HCT116 (cell line): ENCODE results near the gene TALDO1. TPM values are rescaled to one million over a fixed set of nuclear protein-coding genes. Genes with fewer than 3 reads are reported as not detected.

Source experiments
- ATAC-seq: fragments of 200-7000 bp; cut with Tn5 transposase; 2 replicates; pipeline ENCODE4 v1.9.1; 2020; ENCODE audit warnings: mild to moderate bottlenecking, moderate library complexity
- BruUV-seq: library from RNA; stranded (reverse); fragments of 400-500 nt; replicated peaks from 2 replicates; lab custom pipeline; 2021; lab: Mats Ljungman, UMichigan
- CTCF ChIA-PET: fragments of 300-600 bp; sonication (Branson Sonifier 250); formaldehyde crosslinking; loops from one replicate; lab custom pipeline; 2021; ENCODE audit warnings: antibody characterized with exemption; lab: Charles Lee
- POLR2A ChIA-PET: fragments of 300-600, 350-600 bp; sonication (Branson Sonifier 250); formaldehyde crosslinking; loops from one replicate; lab custom pipeline; 2021; ENCODE audit warnings: antibody characterized with exemption; lab: Charles Lee
- RAD21 ChIA-PET, 2 experiments: fragments of 300-600 bp; sonication (Branson Sonifier 250); formaldehyde crosslinking; loops; one replicate each; lab custom pipeline; 2023; ENCODE audit warnings: low total read pairs in 2 of 2; ENCODE audit not compliant: uncharacterized antibody in 2 of 2, unreplicated experiment in 2 of 2, low non-redundant PET in 1 of 2; lab: Charles Lee
- DNase-seq: peaks from one replicate; pipeline ENCODE4 v3.0.0-alpha.2; 2010; ENCODE audit warnings: low read depth, low spot score
- H2AFZ ChIP-seq: fragments of 200-600 bp; shearing (Covaris generic), sonication (generic); 2 replicates; pipeline ENCODE4 v1.6.1; 2017; ENCODE audit warnings: low read depth, mixed run types, mixed read lengths, antibody characterized with exemption, low read length; ENCODE audit not compliant: poor library complexity, severe bottlenecking
- H3K27ac ChIP-seq: 2 replicates; pipeline ENCODE4 v1.5.1; 2012; ENCODE audit warnings: low read depth, low read length
- H3K27me3 ChIP-seq: fragments of 200-600 bp; sonication (generic); 2 replicates; pipeline ENCODE4 v1.6.1; 2016; ENCODE audit warnings: mixed run types, low read length, mixed read lengths; ENCODE audit not compliant: insufficient read depth
- H3K36me3 ChIP-seq, 2 experiments: fragments of 200-500 bp in 1 of 2; fragments of 200-600 bp in 1 of 2; sonication (Bioruptor generic) in 1 of 2; sonication (generic) in 1 of 2; 2 replicates each; pipeline versions ENCODE4 v1.5.1 to v1.6.1; 2014 to 2016; ENCODE audit warnings: low read length in 2 of 2, inconsistent platforms in 1 of 2, mixed read lengths in 1 of 2, mixed run types in 1 of 2; ENCODE audit not compliant: insufficient read depth in 2 of 2, control insufficient read depth in 1 of 2
- H3K4me1 ChIP-seq, 2 experiments: fragments of 200-600 bp in 1 of 2; sonication (generic) in 1 of 2; 2 replicates each; pipeline versions ENCODE4 v1.5.1 to v1.6.1; 2012 to 2017; ENCODE audit warnings: low read length in 2 of 2, inconsistent platforms in 1 of 2, mild to moderate bottlenecking in 1 of 2, mixed read lengths in 1 of 2, mixed run types in 1 of 2, moderate library complexity in 1 of 2; ENCODE audit not compliant: insufficient read depth in 2 of 2, control insufficient read depth in 1 of 2
- H3K4me2 ChIP-seq: fragments of 200-600 bp; sonication (generic); 2 replicates; pipeline ENCODE4 v1.6.1; 2017; ENCODE audit warnings: mixed run types, low read length, mixed read lengths
- H3K4me3 ChIP-seq, 2 experiments: fragments of 200-600 bp in 1 of 2; sonication (generic) in 1 of 2; replicated peaks in 1 of 2; 2 replicates each; pipeline ENCODE4 v1.5.1; 2011 to 2016; ENCODE audit warnings: low read length in 2 of 2, control low read depth in 1 of 2, low read depth in 1 of 2, mild to moderate bottlenecking in 1 of 2, mixed read lengths in 1 of 2, mixed run types in 1 of 2
- H3K79me2 ChIP-seq: fragments of 200-600 bp; sonication (generic); 2 replicates; pipeline ENCODE4 v1.6.1; 2017; ENCODE audit warnings: mild to moderate bottlenecking, mixed run types, low read length, moderate library complexity, mixed read lengths; ENCODE audit not compliant: insufficient read depth
- H3K9ac ChIP-seq: fragments of 200-600 bp; sonication (generic); 2 replicates; pipeline ENCODE4 v1.6.1; 2016; ENCODE audit warnings: low read length, mixed read lengths
- H3K9me2 ChIP-seq: fragments of 200-600 bp; sonication (generic), shearing (Covaris generic); 2 replicates; pipeline ENCODE4 v1.6.1; 2017; ENCODE audit warnings: mixed run types, mild to moderate bottlenecking, moderate library complexity; ENCODE audit not compliant: insufficient read depth
- H3K9me3 ChIP-seq, 2 experiments: fragments of 200-500 bp in 1 of 2; fragments of 200-600 bp in 1 of 2; sonication (Bioruptor generic) in 1 of 2; sonication (generic) in 1 of 2; 2 replicates each; pipeline ENCODE4 v1.6.1; 2014 to 2017; ENCODE audit warnings: low read length in 2 of 2, mixed read lengths in 2 of 2, inconsistent platforms in 1 of 2, low read depth in 1 of 2, mild to moderate bottlenecking in 1 of 2, mixed run types in 1 of 2, moderate library complexity in 1 of 2; ENCODE audit not compliant: control insufficient read depth in 1 of 2, insufficient read depth in 1 of 2
- H4K20me1 ChIP-seq: fragments of 200-600 bp; sonication (generic), shearing (Covaris generic); 2 replicates; pipeline ENCODE4 v1.6.1; 2017; ENCODE audit warnings: mixed run types, mild to moderate bottlenecking, moderate library complexity; ENCODE audit not compliant: insufficient read depth
- CBX3 ChIP-seq: IDR thresholded peaks from 2 replicates; pipeline ENCODE4 v1.6.1; 2012; ENCODE audit warnings: low read depth
- CEBPB ChIP-seq: IDR thresholded peaks from 2 replicates; pipeline ENCODE4 v1.6.1; 2012; ENCODE audit warnings: low read depth
- CTCF ChIP-seq, 3 experiments: fragments of 200-600 bp in 1 of 3; sonication (generic) in 1 of 3; IDR thresholded peaks in 2 of 3; conservative IDR thresholded peaks in 1 of 3; 2 replicates each; pipeline ENCODE4 v1.5.1; 2012 to 2017; ENCODE audit warnings: low read depth in 2 of 3, low read length in 2 of 3, antibody characterized with exemption in 1 of 3, borderline replicate concordance in 1 of 3, control low read depth in 1 of 3, mild to moderate bottlenecking in 1 of 3, mixed read lengths in 1 of 3, mixed run types in 1 of 3, moderate library complexity in 1 of 3; ENCODE audit not compliant: insufficient read depth in 1 of 3
- ELF1 ChIP-seq: IDR thresholded peaks from 2 replicates; pipeline ENCODE4 v1.6.1; 2012; ENCODE audit warnings: low read depth, borderline replicate concordance
- EZH2phosphoT487 ChIP-seq: fragments of 200-600 bp; IDR thresholded peaks from 2 replicates; pipeline ENCODE4 v1.6.1; 2018; ENCODE audit warnings: antibody characterized with exemption, borderline replicate concordance
- FOSL1 ChIP-seq: IDR thresholded peaks from 2 replicates; pipeline ENCODE4 v1.6.1; 2012; ENCODE audit warnings: low read depth
- JUND ChIP-seq: IDR thresholded peaks from 2 replicates; pipeline ENCODE4 v1.6.1; 2012
- MAX ChIP-seq: IDR thresholded peaks from 2 replicates; pipeline ENCODE4 v1.6.1; 2012
- POLR2A ChIP-seq: IDR thresholded peaks from 2 replicates; pipeline ENCODE4 v1.7.0; 2011; ENCODE audit warnings: borderline replicate concordance; ENCODE audit not compliant: insufficient read depth, insufficient read length; ENCODE audit errors: extremely low read depth
- POLR2AphosphoS5 ChIP-seq: IDR thresholded peaks from 2 replicates; pipeline ENCODE4 v1.6.1; 2011; ENCODE audit warnings: mild to moderate bottlenecking, low read depth, low read length, moderate library complexity
- REST ChIP-seq: IDR thresholded peaks from 2 replicates; pipeline ENCODE4 v1.6.1; 2012; ENCODE audit warnings: low read depth
- SIN3A ChIP-seq: IDR thresholded peaks from 2 replicates; pipeline ENCODE4 v1.6.1; 2012; ENCODE audit warnings: low read depth
- SP1 ChIP-seq: IDR thresholded peaks from 2 replicates; pipeline ENCODE4 v1.6.1; 2012; ENCODE audit warnings: low read depth
- YY1 ChIP-seq: IDR thresholded peaks from 2 replicates; pipeline ENCODE4 v1.6.1; 2011; ENCODE audit warnings: low read length, low read depth, moderate library complexity, mild to moderate bottlenecking; ENCODE audit not compliant: insufficient replicate concordance; ENCODE audit errors: extremely low read depth
- intact Hi-C: fragments of 100-400 bp; cut with micrococcal nuclease; formaldehyde crosslinking; loops from 2 replicates; pipeline ENCODE4 v1.10.0; 2022
- total RNA-seq: library from RNA; stranded (reverse); gene quantifications from one replicate; pipeline ENCODE4 v1.2.1, GENCODE V29; 2021; ENCODE audit not compliant: unreplicated experiment

The TALDO1 gene
- total RNA-seq, 1 experiment from 2014 or later: 242 TPM

GRCh38 chr11:766106-766935 lies 19.1 kb downstream of the TALDO1 start:
- peak overlapping the region; percentile 45 for H3K27ac ChIP-seq
- POLR2A ChIA-PET: no interaction called here

GRCh38 chr11:766936-767210 lies 19.6 kb downstream of the TALDO1 start:
- Histone ChIP-seq H3K27ac (peak overlapping the region; percentile 45; the same call in 1 of the 2 replicates), H2AFZ (no peak overlapping the region), H3K36me3 (peaks cover 26 to 61% of the 10 kb centered on the region in 2 experiments), H3K9ac (no peak overlapping the region), H3K4me2 (no peak overlapping the region), H3K4me3 (no peak overlapping the region), H3K9me2 (no peaks in the 10 kb centered on the region), H4K20me1 (peaks cover 5% of the 10 kb centered on the region; the same call in 1 of the 2 replicates), H3K9me3 (no peaks in the 10 kb centered on the region), H3K27me3 (no peaks in the 10 kb centered on the region), H3K4me1 (peaks cover 16 to 43% of the 10 kb centered on the region in 2 experiments), H3K79me2 (peaks cover 21% of the 10 kb centered on the region)
- POLR2A ChIA-PET: no interaction called here
- RAD21 ChIA-PET: no interaction called here
- no peak for DNase-seq
- CTCF ChIA-PET: interaction anchor here (0.6 kb wide), 1 partner anchor 12 kb away, joined by 3 read pairs; no protein-coding TSS in a partner anchor
- BruUV-seq: no TSS peak
- intact Hi-C loops: no loop called here
- no peak for ATAC-seq
- TF ChIP-seq MAX: no peak
- no peak for TF ChIP-seq CBX3
- TF ChIP-seq CTCF (IDR thresholded peaks at IDR 0.05 in 2 of 3, conservative IDR thresholded peaks at IDR 0.05 in 1 of 3; ENCODE audit: borderline replicate concordance in 1 of 3, insufficient read depth in 1 of 3, low read depth in 2 of 3, low read length in 2 of 3): no peak
- no peak for TF ChIP-seq YY1
- TF ChIP-seq EZH2phosphoT487: no peak
- TF ChIP-seq POLR2A: no peak
- no peak for TF ChIP-seq POLR2AphosphoS5
- no peak for TF ChIP-seq REST
- TF ChIP-seq JUND: no peak
- no peak for TF ChIP-seq CEBPB
- TF ChIP-seq SP1: no peak
- TF ChIP-seq SIN3A: no peak
- TF ChIP-seq ELF1: no peak
- TF ChIP-seq FOSL1: no peak

More at GRCh38 chr11:766106-766935, 19.1 kb downstream of the TALDO1 start:
- DNase-seq: no peak
- Histone ChIP-seq H3K27me3 (no peaks in the 10 kb centered on the region), H4K20me1 (peaks cover 5% of the 10 kb centered on the region; the same call in 1 of the 2 replicates), H3K36me3 (peaks cover 28 to 61% of the 10 kb centered on the region in 2 experiments), H3K9me2 (no peaks in the 10 kb centered on the region), H3K9ac (no peak overlapping the region), H3K4me1 (peaks cover 20 to 48% of the 10 kb centered on the region in 2 experiments)
- ChIA-PET RAD21 (no interaction called here), CTCF (interaction anchor here (0.6 kb wide), 1 partner anchor 12 kb away, joined by 3 read pairs; no protein-coding TSS in a partner anchor)
- intact Hi-C loops: no loop called here
- TF ChIP-seq ELF1: no peak
- TF ChIP-seq, all 23 proteins: peak for 0
- Histone ChIP-seq H2AFZ (no peak overlapping the region), H3K4me2 (no peak overlapping the region), H3K9me3 (no peaks in the 10 kb centered on the region), H3K4me3 (no peak overlapping the region), H3K79me2 (peaks cover 15% of the 10 kb centered on the region)
- ATAC-seq: no peak
- no TSS peak for BruUV-seq
